ENCODE results near the gene CCDC154.

Gene CCDC154

GRCh38 chr16:1385232-1385631 is 59.1 kb downstream of the CCDC154 start:
- no peak for FAIRE-seq
